Fibroblast of skin of right biceps (primary cell): Measurements from ENCODE around the gene NXPE1.
"Not testable (repeated sequence)": the region's sequence is repeated elsewhere in the genome, so short reads cannot be mapped to it uniquely, and the experiment has no call there.

ENCODE experiments used
- DNase-seq: peaks from one replicate; pipeline ENCODE4 v3.0.0-alpha.2; 2013

The NXPE1 gene

DNA sequence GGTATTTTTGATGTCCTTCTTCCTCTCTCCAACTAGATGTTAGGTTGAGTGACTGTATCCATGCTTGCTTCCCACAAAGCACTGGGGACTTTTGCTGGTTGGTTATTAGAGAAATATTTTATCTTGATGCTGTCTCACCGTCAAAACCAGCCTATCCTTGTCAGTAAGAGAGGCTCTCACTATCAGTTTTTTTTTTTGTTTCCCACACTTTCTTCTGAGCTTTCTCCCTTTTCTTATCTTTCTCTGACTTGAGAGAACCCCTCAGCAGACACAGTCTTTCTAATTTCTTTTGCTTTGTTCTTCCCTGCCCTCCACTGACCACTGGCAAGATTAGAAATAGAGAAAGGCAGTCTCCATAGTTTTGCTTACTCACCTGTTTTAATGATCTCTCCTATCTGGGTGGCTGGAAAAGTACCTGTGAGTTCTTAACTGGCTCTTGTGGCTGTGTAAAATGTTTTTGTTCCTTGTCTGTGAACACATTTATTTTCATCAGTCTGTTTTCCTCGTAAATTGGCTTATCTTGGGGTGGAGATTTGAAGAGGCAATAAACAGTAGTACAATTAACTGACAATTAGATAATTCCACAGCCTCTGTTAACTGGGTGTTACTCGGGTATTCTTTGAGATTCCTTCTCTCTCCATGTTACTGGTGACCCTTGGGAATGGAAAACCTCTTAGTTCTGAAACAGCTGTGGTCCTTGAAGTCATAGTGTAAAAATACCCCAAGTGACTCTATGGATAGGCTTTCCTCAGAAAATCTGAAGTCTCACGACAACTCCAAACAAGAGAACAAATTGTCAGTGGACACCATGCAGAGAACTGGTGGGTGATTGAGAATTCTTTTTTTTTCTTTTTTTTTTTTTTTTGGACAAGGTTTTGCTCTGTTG, at the start of gene NXPE1:
Gene NXPE1, minus strand, starts transcription at position 457 of the 886 bp plus-strand sequence. CDS start 8,680 bp downstream, outside the sequence.
- DNase-seq = no peak

DNA sequence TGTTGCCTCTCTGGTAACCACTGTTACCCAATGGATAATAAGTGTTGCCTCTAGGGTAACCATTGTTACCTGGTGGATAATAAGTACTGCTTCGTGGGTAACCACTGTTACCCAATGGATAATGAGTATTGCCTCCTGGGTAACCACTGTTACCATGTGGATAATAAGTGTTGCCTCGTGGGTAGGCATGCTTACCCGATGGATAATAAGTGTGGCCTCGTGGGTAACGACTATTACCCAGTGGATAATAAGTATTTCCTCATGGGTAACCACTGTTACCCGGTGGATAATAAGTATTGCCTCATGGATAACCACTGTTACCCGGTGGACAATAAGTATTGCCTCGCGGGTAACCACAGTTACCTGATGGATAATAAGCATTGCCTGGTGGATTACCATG, 49.7 kb upstream of the NXPE1 start:
- DNase-seq = no peak

DNA sequence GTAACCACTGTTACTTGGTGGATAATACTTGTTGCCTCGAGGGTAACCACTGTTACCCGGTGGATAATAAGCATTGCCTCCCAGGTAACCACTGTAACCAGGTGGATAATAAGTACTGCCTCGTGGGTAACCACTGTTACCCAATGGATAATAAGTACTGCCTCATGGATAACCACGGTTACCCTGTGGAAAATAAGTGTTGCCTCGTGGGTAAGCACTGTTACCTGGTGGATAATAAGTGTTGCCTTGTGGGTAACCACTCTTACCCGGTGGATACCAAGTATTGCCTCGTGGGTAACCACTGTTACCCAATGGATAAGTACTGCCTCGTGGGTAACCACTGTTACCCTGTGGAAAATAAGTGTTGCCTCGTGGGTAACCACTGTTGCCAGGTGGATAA, 48.9 kb upstream of the NXPE1 start:
- not testable (repeated sequence) for DNase-seq

DNA sequence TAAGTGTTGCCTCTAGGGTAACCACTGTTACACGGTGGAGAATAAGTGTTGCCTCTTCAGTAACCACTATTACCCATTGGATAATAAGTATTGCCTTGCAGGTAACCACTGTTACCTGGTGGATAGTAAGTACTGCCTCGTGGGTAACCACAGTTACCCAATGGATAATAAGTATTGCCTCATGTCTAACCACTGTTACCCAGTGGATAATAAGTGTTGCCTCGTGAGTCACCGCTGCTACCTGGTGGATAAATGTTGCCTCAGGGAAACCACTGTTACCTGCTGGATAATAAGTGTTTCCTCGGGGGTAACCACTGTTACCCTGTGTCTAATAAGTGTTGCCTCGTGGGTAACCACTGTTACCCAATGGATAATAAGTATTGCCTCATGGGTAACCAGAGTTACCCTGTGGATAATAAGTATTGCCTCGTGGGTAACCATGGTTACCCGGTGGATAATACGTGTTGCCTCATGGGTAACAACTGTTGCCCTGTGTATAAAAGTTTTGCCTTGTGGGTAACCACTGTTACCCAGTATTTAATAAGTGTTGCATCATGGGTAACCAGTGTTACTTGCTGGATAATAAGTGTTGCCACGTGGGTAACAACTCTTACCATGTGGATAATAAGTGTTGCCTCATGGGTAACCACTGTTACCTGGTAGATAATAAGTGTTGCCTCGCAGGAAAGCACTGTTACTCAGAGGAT, 48.2 kb upstream of the NXPE1 start:
- no peak for DNase-seq

DNA sequence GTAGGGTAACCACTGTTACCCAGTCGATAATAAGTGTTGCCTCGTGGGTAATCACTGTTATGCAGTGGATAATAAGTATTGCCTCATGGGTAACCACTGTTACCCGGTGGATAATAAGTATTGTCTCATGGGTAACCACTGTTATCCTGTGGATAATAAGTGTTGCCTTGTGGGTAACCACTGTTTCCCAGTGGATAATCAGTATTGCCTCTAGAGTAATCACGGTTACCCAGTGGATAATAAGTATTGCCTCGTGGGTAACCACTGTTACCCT, 47.1 kb upstream of the NXPE1 start:
- DNase-seq = not testable (repeated sequence)

DNA sequence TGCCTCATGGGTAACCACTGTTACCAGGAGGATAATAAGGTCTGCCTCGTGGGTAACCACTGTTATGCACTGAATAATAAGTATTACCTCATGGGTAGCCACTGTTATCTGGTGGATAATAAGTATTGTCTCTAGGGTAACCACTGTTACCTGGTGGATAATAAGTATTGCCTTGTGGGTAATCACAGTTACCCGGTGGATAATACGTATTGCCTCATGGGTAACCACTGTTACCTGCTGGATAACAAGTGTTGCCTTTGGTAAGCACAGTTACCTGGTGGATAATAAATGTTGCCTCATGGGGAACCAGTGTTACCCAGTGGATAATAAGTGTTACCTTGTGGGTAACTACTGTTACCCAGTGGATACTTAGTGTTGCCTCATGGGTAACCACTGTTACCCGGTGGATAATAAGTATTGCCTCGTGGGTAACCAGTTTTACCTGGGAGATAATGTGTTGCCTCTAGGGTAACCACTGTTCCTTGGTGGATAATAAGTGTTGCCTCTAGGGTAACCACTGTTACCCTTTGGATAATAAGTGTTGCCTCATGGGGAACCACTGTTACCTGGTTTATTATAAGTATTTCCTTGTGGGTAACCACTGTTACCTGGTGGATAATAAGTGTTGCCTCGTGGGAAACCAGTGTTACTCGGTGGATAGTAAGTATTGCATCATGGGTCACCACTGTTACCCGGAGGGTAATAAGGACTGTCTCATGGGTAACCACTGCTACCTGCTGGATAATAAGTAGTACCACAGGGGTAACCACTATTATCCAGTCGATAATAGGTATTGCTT, 46.5 kb upstream of the NXPE1 start:
- no peak for DNase-seq

DNA sequence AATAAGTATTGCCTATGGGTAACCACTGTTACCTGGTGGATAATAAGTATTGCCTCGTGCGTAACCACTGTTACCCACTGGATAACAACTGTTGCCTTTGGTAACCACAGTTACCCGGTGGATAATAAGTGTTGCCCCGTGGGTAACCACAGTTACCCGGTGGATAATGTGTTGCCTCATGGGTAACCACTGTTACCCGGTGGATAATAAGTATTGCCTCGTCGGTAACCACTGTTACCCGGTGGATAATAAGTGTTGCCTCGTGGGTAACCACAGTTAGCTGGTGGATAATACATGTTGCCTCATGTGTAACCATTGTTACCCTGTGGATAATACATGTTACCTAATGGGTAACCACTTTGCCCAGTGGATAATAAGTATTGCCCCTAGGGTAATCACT, 45.7 kb upstream of the NXPE1 start:
- DNase-seq = no peak

DNA sequence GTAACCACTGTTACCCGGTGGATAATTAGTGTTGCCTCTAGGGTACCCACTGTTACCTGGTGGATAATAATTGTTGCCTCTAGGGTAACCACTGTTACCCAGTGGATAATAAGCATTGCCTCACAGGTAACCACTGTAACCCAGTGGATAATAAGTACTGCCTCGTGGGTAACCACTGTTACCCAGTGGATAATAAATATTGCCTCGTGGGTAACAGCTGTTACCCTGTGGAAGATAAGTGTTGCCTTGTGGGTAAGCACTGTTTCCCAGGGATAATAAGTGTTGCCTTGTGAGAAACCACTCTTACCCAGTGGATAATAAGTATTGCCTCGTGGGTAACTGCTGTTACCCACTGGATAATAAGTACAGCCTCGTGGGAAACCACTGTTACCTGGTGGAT, 45.2 kb upstream of the NXPE1 start:
- DNase-seq = no peak

DNA sequence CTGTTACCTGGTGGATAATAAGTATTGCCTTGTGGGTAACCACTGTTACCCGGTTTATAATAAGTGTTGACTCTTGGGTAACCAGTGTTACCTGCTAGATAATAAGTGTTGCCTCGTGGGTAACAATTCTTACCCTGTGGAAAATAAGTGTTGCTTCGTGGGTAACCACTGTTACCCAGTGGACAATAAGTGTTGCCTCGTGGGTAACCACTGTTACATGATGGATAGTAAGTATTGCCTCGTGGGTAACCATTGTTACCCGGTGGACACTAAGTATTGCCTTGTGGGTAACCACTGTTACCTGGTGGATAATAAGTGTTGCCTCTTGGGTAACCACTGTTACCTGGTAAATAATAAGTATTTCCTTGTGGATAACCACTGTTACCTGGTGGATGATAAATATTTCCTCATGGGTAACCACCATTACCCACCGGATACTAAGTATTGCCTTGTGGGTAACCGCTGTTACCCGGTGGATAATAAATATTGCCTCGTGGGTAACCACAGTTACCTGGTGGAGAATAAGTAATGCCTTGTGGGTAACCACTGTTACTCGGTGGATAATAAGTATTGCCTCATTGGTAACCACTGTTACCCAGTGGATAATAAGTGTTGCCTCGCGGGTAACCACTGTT, 44.6 kb upstream of the NXPE1 start:
- no peak for DNase-seq

DNA sequence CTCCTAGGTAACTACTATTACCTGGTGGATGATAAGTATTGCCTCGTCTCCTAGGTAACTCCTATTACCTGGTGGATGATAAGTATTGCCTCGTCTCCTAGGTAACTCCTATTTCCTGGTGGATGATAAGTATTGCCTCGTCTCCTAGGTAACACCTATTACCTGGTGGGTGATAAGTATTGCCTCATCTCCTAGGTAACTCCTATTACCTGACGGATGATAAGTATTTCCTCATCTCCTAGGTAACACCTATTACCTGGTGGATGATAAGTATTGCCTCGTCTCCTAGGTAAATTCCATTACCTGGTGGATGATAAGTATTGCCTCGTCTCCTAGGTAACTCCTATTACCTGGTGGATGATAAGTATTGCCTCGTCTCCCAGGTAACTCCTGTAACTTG, 43.5 kb upstream of the NXPE1 start:
- DNase-seq = not testable (repeated sequence)

DNA sequence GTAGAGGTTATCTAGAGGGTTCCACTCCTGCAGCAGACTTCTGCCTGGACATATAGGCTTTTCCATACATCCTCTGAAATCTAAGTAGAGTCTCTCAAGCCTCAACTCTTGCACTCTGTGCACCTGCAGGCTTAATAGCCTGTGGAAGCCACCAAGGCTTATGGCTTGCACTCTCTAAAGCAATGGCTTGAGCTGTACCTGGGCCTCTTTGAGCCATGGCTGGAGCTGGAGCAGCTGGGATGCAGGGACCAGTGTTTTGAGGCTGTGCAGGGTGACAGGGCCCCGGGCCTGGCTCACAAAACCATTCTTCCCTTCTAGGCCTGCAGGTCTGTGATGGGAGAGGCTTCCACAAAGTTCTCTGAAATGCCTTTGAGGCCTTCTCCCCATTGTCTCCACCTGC, 38.8 kb upstream of the NXPE1 start:
- no peak for DNase-seq

DNA sequence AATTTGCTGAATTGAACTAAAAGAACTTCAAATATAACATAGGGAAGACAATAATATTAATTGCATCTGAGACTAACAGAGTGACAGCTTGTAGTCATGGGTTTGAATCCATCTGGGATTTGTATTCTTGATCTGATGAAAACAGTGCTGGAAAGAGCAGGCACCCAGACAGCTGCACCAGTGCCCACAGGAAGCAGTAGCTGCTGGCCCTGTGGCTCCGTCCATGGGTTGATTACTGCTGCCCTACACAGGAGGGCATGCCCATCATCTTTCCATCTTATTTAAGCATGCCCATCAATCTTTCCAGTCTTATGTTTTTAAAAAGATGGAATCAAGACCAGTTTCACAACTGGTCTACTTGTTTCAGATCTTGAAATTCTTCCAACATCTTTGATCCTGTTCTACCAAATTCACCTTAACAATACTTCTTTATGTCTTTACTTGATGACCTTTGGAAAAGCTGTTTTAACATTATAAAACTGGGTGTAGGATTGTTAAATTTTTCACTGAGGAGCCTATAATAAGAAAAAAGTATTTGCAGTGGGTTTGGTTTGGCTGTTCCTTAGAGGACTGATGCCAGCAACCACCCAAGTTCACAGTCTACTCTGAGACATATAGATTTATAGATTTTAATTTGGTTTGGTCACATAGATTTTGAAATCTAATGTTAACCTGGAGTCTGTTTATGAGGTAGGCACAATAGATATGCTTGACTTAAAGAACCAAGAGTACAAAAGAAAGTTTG, 36.7 kb upstream of the NXPE1 start:
- DNase-seq = no peak

DNA sequence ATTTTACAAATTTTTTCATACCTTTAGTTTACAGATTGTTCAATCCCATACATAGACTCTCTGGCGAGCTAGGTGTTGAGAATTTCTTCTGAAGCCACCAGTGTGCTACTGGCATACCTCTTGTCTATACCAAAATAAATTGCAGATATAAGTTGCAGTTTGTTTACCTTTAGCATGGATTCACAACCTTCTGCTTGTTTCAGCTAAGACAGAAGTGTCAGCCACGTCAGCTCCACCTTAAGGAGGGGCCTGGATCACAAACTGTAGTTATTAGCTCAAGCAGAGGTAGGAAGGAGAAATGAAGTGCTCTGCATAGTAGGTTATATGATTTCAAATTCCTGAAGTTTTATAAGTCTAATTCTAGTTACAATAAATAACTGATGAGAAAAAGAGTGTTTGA, 35.9 kb upstream of the NXPE1 start, which contains the start of gene NXPE4:
Gene NXPE4, minus strand, starts transcription at position 216 of the 400 bp plus-strand sequence. CDS start 1,027 bp downstream, outside the sequence.
- no peak for DNase-seq

DNA sequence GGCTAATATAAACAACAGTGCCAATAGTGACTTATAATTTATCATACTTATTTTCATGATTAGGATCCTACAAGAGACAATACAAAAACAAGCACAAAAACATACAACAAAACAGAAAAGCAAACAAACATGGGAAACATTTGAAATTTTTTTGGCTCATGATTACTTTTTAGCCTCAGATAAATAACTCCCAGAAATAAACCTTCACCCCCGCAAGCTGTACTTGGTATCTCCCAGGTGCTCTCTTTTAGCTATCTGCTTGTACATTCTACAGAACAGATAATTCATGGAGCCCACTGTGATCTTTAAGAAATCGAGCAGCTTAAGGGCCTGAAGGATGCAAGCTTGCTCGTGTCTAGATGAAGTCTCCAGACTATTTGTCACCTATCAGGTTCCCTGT, 35.0 kb upstream of the NXPE1 start:
- DNase-seq = no peak

DNA sequence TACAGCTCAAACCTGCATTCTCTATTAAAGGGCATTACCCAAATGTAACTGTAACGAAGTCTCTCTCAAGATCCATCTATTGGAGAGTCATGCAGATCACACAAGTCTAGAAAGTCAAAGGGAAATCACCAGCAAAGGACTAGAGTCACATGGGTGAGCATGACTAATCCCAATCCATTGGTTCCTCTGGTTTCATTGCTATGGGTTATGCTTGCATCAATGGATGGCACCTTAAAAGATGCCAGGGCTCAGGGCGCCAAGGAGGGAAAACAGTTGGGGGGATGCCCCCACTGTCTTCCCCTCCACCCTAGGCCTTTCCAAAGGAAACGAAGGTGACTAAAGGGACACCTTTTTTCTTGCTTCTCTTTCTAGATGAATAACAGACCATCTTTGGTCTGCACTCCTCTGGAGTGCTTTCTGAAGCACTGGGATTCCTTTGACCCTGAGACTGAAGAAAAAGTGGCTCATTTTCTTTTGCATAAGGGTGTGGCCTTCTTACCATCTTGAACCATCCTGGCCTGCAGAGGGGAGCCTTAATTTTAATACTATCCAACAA, 27.8 kb upstream of the NXPE1 start:
- DNase-seq = no peak

DNA sequence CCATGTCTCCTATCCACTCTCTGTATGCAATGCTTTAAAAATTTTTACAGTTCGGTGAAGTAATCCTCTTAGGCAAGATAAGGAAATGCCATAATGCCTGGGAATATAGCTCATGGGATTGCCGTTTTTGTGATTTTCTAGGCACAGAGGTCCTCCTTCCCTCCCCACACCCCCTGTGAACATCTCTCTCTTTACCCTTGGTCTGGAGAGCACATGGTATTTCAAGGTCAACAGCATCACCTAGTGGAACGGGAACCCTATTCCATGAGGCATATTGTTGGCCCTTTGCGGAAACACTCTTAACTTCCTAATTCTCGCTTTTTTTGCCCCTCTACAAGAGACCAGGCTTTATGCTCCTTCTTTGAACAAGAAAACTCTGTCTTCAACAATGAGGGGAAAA, 27.1 kb upstream of the NXPE1 start:
- no peak for DNase-seq

DNA sequence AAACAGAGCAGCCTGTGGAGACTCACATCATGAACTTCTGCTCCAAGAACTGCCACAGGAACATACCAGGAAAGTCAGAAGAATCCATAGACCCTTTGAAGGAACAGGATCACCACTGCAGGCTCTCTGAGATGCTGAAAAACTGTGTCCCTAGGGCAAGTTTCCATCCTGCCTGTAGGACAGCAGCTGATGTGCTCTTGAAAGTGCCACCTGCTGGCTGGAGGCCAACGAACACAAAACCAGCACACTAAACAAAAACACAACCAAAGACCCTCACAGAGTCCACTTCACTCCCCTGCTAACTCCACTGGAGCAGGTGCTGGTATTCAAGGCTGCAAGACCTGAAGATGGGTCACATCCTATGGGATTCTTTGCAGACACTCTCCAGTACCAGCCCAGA, 12.0 kb upstream of the NXPE1 start:
- DNase-seq = no peak

DNA sequence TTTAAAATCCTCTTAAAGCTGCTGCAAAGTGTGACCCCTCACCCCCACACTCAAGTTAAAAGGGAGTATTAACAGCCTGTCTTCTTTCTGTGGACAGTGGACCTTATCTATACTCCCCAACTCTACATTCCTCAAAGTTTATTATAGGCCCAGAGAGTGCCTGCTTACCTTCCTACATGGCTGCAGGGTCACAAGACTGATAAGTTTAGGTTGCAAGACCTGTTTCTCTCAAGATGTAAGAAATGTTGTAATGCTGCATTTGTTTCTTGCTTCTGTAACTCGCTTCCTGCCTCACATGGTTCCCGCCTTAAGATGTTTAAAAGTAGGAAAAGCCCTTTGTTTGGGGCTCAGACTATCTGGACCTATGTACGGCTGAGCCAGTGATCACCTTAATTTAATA, 10.1 kb upstream of the NXPE1 start:
- DNase-seq = no peak

DNA sequence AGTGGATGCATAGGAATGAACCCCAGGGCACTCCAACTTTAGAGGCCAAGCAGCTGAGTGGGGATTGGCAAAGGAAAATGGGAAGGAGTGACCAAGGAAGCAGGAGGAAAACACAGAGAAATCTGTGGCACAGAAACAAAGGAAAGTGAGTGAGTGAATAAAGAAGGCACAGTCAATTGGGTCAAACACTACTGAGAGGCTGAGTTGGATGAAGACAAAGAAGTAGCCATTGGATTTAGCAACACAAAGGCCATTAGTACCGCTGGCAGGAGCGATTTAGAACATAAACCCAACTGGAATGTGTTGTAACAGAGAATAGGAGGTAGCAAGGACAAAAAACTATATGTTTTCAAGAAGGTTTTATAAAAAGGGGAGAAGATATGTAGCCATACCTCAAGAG, 6.6 kb upstream of the NXPE1 start:
- DNase-seq = no peak

DNA sequence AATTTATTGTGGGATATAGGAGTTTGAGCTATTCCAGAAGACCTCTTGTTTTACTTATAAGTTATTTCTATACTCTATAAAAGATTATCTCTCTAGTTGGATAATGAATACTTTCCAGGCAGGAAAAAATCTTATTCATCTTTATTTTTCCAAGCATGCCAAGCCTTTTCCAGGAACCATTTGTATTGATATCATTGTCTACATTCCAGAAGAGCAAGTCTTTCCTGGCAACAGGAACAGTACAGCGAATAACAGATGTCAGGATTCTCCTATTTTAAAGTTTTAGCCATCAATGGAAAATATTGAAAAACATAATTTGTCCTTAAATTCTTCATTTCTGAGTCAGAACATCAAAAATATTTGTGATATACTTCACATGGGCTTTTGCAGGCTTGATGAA, 5.2 kb upstream of the NXPE1 start:
- peak; percentile 59 for DNase-seq

DNA sequence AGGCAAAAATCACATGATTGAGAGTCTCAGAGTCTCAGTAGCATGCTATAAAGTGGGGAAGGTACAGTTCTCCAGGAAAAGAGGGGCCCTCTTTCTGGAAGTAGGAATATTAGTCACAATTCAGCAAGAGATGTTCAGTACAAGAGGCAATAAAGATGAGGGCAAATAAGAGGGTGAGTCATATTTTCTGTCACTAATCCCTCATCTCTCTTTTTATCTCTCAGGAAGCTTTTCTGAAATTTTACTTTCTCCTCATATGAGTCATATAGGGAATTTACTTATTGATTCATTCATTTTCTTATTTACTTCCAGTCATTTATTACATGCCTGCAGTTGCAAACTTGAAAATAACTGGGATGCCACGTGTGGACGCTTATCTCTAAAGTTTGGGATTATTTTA, 3.4 kb upstream of the NXPE1 start:
- DNase-seq = peak; percentile 68
